K562 (cell line): ENCODE measurements around the gene PRM2. TPM values are rescaled to one million over a fixed set of nuclear protein-coding genes. Genes with fewer than 3 reads are reported as not detected.

ENCODE experiments used
- ARHGAP35 ChIP-seq: fragments of 450-650 bp; IDR thresholded peaks from 2 replicates; pipeline ENCODE4 v1.6.1; 2018; ENCODE audit not compliant: partially characterized antibody
- CREM ChIP-seq: IDR thresholded peaks from 2 replicates; pipeline ENCODE4 v1.6.1; 2014; ENCODE audit warnings: antibody characterized with exemption, low read depth
- HOXB6 ChIP-seq: fragments of 250-450 bp; sonication (Bioruptor Pico); IDR thresholded peaks from 2 replicates; pipeline ENCODE4 v1.5.1; 2022; ENCODE audit warnings: mild to moderate bottlenecking, borderline replicate concordance
- IFI16 ChIP-seq: fragments of 250-450 bp; sonication (Bioruptor Pico); IDR thresholded peaks from 2 replicates; pipeline ENCODE4 v2.1.2; 2022; ENCODE audit warnings: mild to moderate bottlenecking, inconsistent platforms
- KDM1A ChIP-seq, 2 experiments: fragments of 450-650 bp; IDR thresholded peaks; 2 replicates each; pipeline ENCODE4 v1.6.1; 2016; ENCODE audit warnings: mild to moderate bottlenecking in 2 of 2
- MEF2D ChIP-seq: conservative IDR thresholded peaks from 2 replicates; pipeline ENCODE4 v1.6.1; 2016; ENCODE audit warnings: low read depth, missing genetic modification characterization, missing compliant biosample characterization
- MTA3 ChIP-seq: fragments of 450-650 bp; formaldehyde crosslinking; IDR thresholded peaks from 2 replicates; pipeline ENCODE4 v1.6.1; 2017; ENCODE audit warnings: mild to moderate bottlenecking, borderline replicate concordance
- RCOR1 ChIP-seq, 2 experiments: IDR thresholded peaks; 2 replicates each; pipeline ENCODE4 v1.6.1; 2012; ENCODE audit warnings: low read depth in 2 of 2, low read length in 2 of 2, borderline replicate concordance in 1 of 2, improper control_type of control experiment in 1 of 2
- TOE1 ChIP-seq, 2 experiments: fragments of 450-650 bp in 1 of 2; sonication (generic) in 1 of 2; formaldehyde crosslinking in 1 of 2; IDR thresholded peaks; 2 replicates each; pipeline versions ENCODE4 v1.7.1 to v1.8.0; 2016 to 2022; ENCODE audit warnings: borderline replicate concordance in 2 of 2, mild to moderate bottlenecking in 2 of 2, antibody characterized with exemption in 1 of 2, inconsistent platforms in 1 of 2, low read depth in 1 of 2, missing genetic modification reagents in 1 of 2, moderate library complexity in 1 of 2
- YBX1 ChIP-seq: fragments of 450-650 bp; IDR thresholded peaks from 2 replicates; pipeline ENCODE4 v1.7.1; 2016; ENCODE audit warnings: mild to moderate bottlenecking
- ZBTB26 ChIP-seq: fragments of 450-650 bp; formaldehyde crosslinking; IDR thresholded peaks from 2 replicates; pipeline ENCODE4 v1.4.0; 2022; ENCODE audit warnings: missing genetic modification characterization
- ZNF121 ChIP-seq: sonication (generic); formaldehyde crosslinking; conservative IDR thresholded peaks from 2 replicates; pipeline ENCODE4 v1.8.0; 2022; ENCODE audit warnings: missing genetic modification reagents
- polyA plus RNA-seq, 8 experiments: library from polyadenylated mRNA; depleted of rRNA in 4 of 8; stranded (reverse) in 5 of 8; unstranded in 3 of 8; fragments of >200 nt; fragmentation: Nextera tagmentation in 2 of 8; fragmentation: Illumina TruSeq in 1 of 8; extraction: Ambion mirVana in 2 of 8; extraction: Trizol in 1 of 8; gene quantifications; 2 replicates each; pipeline versions ENCODE4 v1.2.1 to v1.2.3, GENCODE V29; 2011 to 2014; ENCODE audit warnings: inconsistent platforms in 1 of 8, missing spikeins in 1 of 8
- total RNA-seq, 7 experiments: library from RNA; depleted of rRNA in 6 of 7; stranded (reverse); fragments of >200 nt in 6 of 7; fragmentation: Illumina TruSeq in 2 of 7; extraction: Trizol in 2 of 7; gene quantifications; 2 replicates each; pipeline versions ENCODE4 v1.2.1 to v1.2.3, GENCODE V29; 2011 to 2021; ENCODE audit warnings: low replicate concordance in 1 of 7
- TF ChIP-seq, protein P1 (sequence below): fragments of 450-650 bp; IDR thresholded peaks from 2 replicates; pipeline ENCODE4 v1.6.1; 2017; ENCODE audit warnings: antibody characterized with exemption, mild to moderate bottlenecking
- TF ChIP-seq, protein P2 (sequence below): sonication (generic); formaldehyde crosslinking; IDR thresholded peaks from 2 replicates; pipeline ENCODE4 v1.8.0; 2022; ENCODE audit warnings: missing genetic modification reagents, mild to moderate bottlenecking, moderate library complexity, borderline replicate concordance
- TF ChIP-seq, protein P3 (sequence below): fragments of 450-650 bp; formaldehyde crosslinking; IDR thresholded peaks from 2 replicates; pipeline ENCODE4 v1.4.0; 2020; ENCODE audit warnings: mild to moderate bottlenecking
- TF ChIP-seq, protein P4 (sequence below): sonication (generic); formaldehyde crosslinking; IDR thresholded peaks from 2 replicates; pipeline ENCODE4 v1.9.0; 2022; ENCODE audit warnings: mild to moderate bottlenecking, missing genetic modification reagents
- TF ChIP-seq, protein P5 (sequence below): sonication (generic); formaldehyde crosslinking; IDR thresholded peaks from 2 replicates; pipeline ENCODE4 v1.8.0; 2022; ENCODE audit warnings: missing genetic modification reagents, mild to moderate bottlenecking, borderline replicate concordance

The PRM2 gene
- total and polyA plus RNA-seq, 9 of the 15 experiments (the other 6 are each of a cell fraction or from before 2014, with no cell fraction given) = not detected

- TF ChIP-seq MTA3 = peak; percentile 67; the same call in 1 of the 2 replicates
- TF ChIP-seq, protein P1, sequence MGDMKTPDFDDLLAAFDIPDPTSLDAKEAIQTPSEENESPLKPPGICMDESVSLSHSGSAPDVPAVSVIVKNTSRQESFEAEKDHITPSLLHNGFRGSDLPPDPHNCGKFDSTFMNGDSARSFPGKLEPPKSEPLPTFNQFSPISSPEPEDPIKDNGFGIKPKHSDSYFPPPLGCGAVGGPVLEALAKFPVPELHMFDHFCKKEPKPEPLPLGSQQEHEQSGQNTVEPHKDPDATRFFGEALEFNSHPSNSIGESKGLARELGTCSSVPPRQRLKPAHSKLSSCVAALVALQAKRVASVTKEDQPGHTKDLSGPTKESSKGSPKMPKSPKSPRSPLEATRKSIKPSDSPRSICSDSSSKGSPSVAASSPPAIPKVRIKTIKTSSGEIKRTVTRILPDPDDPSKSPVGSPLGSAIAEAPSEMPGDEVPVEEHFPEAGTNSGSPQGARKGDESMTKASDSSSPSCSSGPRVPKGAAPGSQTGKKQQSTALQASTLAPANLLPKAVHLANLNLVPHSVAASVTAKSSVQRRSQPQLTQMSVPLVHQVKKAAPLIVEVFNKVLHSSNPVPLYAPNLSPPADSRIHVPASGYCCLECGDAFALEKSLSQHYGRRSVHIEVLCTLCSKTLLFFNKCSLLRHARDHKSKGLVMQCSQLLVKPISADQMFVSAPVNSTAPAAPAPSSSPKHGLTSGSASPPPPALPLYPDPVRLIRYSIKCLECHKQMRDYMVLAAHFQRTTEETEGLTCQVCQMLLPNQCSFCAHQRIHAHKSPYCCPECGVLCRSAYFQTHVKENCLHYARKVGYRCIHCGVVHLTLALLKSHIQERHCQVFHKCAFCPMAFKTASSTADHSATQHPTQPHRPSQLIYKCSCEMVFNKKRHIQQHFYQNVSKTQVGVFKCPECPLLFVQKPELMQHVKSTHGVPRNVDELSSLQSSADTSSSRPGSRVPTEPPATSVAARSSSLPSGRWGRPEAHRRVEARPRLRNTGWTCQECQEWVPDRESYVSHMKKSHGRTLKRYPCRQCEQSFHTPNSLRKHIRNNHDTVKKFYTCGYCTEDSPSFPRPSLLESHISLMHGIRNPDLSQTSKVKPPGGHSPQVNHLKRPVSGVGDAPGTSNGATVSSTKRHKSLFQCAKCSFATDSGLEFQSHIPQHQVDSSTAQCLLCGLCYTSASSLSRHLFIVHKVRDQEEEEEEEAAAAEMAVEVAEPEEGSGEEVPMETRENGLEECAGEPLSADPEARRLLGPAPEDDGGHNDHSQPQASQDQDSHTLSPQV = no peak
- TF ChIP-seq YBX1 = no peak
- no peak for TF ChIP-seq ZNF121 (CRISPR knock-in tag)
- peak; percentile 77 for TF ChIP-seq CREM
- no peak for TF ChIP-seq IFI16 (CRISPR knock-in tag)
- TF ChIP-seq, protein P2, sequence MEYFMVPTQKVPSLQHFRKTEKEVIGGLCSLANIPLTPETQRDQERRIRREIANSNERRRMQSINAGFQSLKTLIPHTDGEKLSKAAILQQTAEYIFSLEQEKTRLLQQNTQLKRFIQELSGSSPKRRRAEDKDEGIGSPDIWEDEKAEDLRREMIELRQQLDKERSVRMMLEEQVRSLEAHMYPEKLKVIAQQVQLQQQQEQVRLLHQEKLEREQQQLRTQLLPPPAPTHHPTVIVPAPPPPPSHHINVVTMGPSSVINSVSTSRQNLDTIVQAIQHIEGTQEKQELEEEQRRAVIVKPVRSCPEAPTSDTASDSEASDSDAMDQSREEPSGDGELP (CRISPR knock-in tag) = peak; percentile 57; the same call in 1 of the 2 replicates
- no peak for TF ChIP-seq ARHGAP35
- TF ChIP-seq, protein P3, sequence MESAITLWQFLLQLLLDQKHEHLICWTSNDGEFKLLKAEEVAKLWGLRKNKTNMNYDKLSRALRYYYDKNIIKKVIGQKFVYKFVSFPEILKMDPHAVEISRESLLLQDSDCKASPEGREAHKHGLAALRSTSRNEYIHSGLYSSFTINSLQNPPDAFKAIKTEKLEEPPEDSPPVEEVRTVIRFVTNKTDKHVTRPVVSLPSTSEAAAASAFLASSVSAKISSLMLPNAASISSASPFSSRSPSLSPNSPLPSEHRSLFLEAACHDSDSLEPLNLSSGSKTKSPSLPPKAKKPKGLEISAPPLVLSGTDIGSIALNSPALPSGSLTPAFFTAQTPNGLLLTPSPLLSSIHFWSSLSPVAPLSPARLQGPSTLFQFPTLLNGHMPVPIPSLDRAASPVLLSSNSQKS (CRISPR knock-in tag) = no peak
- TF ChIP-seq TOE1 (IDR thresholded peaks at IDR 0.05; ENCODE audit: borderline replicate concordance) = peak; percentile 22; the same call in 1 of the 2 replicates
- no peak for TF ChIP-seq TOE1 (CRISPR knock-in tag; IDR thresholded peaks at IDR 0.05; ENCODE audit: borderline replicate concordance, low read depth)
- TF ChIP-seq RCOR1 (IDR thresholded peaks at IDR 0.05; ENCODE audit: borderline replicate concordance in 1 of 2, low read depth in 2 of 2, low read length in 2 of 2) = peak in 1 of 2 experiments; percentile 56; a peak in 1 of 4 replicates
- TF ChIP-seq HOXB6 (CRISPR knock-in tag) = no peak
- peak; percentile 27 to 61; a peak in 3 of 4 replicates for TF ChIP-seq KDM1A (IDR thresholded peaks at IDR 0.05)
- no peak for TF ChIP-seq MEF2D
- TF ChIP-seq, protein P4, sequence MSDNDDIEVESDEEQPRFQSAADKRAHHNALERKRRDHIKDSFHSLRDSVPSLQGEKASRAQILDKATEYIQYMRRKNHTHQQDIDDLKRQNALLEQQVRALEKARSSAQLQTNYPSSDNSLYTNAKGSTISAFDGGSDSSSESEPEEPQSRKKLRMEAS = peak; percentile 75
- TF ChIP-seq ZBTB26 (CRISPR knock-in tag) = no peak
- TF ChIP-seq, protein P5, sequence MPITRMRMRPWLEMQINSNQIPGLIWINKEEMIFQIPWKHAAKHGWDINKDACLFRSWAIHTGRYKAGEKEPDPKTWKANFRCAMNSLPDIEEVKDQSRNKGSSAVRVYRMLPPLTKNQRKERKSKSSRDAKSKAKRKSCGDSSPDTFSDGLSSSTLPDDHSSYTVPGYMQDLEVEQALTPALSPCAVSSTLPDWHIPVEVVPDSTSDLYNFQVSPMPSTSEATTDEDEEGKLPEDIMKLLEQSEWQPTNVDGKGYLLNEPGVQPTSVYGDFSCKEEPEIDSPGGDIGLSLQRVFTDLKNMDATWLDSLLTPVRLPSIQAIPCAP = no peak
Measured at GRCh38 chr16:11251525-11252481, 24.5 kb downstream of the PRM2 start (continued).
